CD8-positive, alpha-beta memory T cell (primary cell): ENCODE data around the gene BBS4. TPM values are rescaled to one million over a fixed set of nuclear protein-coding genes. Genes with fewer than 3 reads are reported as not detected.
"Not testable (repeated sequence)": the region's sequence is repeated elsewhere in the genome, so short reads cannot be mapped to it uniquely, and the experiment has no call there.

Experiments used
- CTCF ChIA-PET: fragments of 350-600 bp; sonication (Branson Sonifier 250); formaldehyde crosslinking; loops from one replicate; lab custom pipeline; 2021; ENCODE audit warnings: antibody characterized with exemption; lab: Charles Lee
- POLR2A ChIA-PET: fragments of 350-600 bp; sonication (Branson Sonifier 250); formaldehyde crosslinking; loops from one replicate; lab custom pipeline; 2021; ENCODE audit warnings: antibody characterized with exemption; lab: Charles Lee
- DNase-seq, 5 donors: peaks; one replicate each; pipeline versions ENCODE4 v3.0.0 to v3.0.0-alpha.2; 2020 to 2022; ENCODE audit warnings: mixed read lengths in 1 of 5
- H3K27ac ChIP-seq: one replicate; pipeline ENCODE4 v1.7.0; 2013; ENCODE audit warnings: low read depth, mild to moderate bottlenecking, low read length, moderate library complexity
- H3K27me3 ChIP-seq: 2 replicates; pipeline ENCODE4 v1.7.0; 2013; ENCODE audit warnings: low read length, mild to moderate bottlenecking; ENCODE audit not compliant: insufficient read depth, poor library complexity, severe bottlenecking
- H3K36me3 ChIP-seq: 2 replicates; pipeline ENCODE4 v1.7.0; 2013; ENCODE audit warnings: mild to moderate bottlenecking, low read length, moderate library complexity; ENCODE audit not compliant: insufficient read depth
- H3K4me1 ChIP-seq: 2 replicates; pipeline ENCODE4 v1.7.0; 2013; ENCODE audit warnings: mild to moderate bottlenecking, low read length, moderate library complexity; ENCODE audit not compliant: insufficient read depth
- H3K4me3 ChIP-seq: 2 replicates; pipeline ENCODE4 v1.7.0; 2013; ENCODE audit warnings: mild to moderate bottlenecking, low read length
- H3K9me3 ChIP-seq: 2 replicates; pipeline ENCODE4 v1.7.0; 2013; ENCODE audit warnings: mild to moderate bottlenecking, low read length
- H3K27ac Mint-ChIP-seq, 8 donors: one replicate each; pipeline ENCODE4 v1.8.0; 2020 to 2021; ENCODE audit warnings: mixed read lengths in 8 of 8, mild to moderate bottlenecking in 6 of 8, inconsistent platforms in 3 of 8, moderate library complexity in 3 of 8
- H3K27me3 Mint-ChIP-seq, 2 donors: one replicate each; pipeline ENCODE4 v1.8.0; 2020 to 2021; ENCODE audit warnings: mixed read lengths in 2 of 2, mild to moderate bottlenecking in 1 of 2, moderate library complexity in 1 of 2
- H3K36me3 Mint-ChIP-seq, 3 donors: one replicate each; pipeline ENCODE4 v1.8.0; 2020 to 2021; ENCODE audit warnings: mixed read lengths in 3 of 3, inconsistent platforms in 1 of 3, mild to moderate bottlenecking in 1 of 3
- H3K4me1 Mint-ChIP-seq, 3 donors: one replicate each; pipeline ENCODE4 v1.8.0; 2020 to 2021; ENCODE audit warnings: mixed read lengths in 3 of 3, inconsistent platforms in 1 of 3, mild to moderate bottlenecking in 1 of 3
- H3K4me3 Mint-ChIP-seq, 7 donors: one replicate each; pipeline ENCODE4 v1.8.0; 2020 to 2021; ENCODE audit warnings: mixed read lengths in 7 of 7, mild to moderate bottlenecking in 6 of 7, moderate library complexity in 4 of 7, inconsistent platforms in 2 of 7
- H3K9me3 Mint-ChIP-seq, 5 donors: one replicate each; pipeline ENCODE4 v1.8.0; 2020 to 2022; ENCODE audit warnings: mixed read lengths in 5 of 5, mild to moderate bottlenecking in 3 of 5, moderate library complexity in 2 of 5, inconsistent platforms in 1 of 5
- polyA plus RNA-seq: library from polyadenylated mRNA; unstranded; fragments of 300-500 nt; fragmentation: Illumina TruSeq; gene quantifications from one replicate; pipeline ENCODE4 v1.2.3, GENCODE V29; 2021
- total RNA-seq, 2 experiments: library from RNA; stranded (reverse); gene quantifications; one replicate each; pipeline ENCODE4 v1.2.3, GENCODE V29; 2021

BBS4 gene, protein sequence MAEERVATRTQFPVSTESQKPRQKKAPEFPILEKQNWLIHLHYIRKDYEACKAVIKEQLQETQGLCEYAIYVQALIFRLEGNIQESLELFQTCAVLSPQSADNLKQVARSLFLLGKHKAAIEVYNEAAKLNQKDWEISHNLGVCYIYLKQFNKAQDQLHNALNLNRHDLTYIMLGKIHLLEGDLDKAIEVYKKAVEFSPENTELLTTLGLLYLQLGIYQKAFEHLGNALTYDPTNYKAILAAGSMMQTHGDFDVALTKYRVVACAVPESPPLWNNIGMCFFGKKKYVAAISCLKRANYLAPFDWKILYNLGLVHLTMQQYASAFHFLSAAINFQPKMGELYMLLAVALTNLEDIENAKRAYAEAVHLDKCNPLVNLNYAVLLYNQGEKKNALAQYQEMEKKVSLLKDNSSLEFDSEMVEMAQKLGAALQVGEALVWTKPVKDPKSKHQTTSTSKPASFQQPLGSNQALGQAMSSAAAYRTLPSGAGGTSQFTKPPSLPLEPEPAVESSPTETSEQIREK
- total RNA-seq (10 to 100 TPM; 12.4 to 17.3 TPM), polyA plus RNA-seq (12.0 TPM)

DNA sequence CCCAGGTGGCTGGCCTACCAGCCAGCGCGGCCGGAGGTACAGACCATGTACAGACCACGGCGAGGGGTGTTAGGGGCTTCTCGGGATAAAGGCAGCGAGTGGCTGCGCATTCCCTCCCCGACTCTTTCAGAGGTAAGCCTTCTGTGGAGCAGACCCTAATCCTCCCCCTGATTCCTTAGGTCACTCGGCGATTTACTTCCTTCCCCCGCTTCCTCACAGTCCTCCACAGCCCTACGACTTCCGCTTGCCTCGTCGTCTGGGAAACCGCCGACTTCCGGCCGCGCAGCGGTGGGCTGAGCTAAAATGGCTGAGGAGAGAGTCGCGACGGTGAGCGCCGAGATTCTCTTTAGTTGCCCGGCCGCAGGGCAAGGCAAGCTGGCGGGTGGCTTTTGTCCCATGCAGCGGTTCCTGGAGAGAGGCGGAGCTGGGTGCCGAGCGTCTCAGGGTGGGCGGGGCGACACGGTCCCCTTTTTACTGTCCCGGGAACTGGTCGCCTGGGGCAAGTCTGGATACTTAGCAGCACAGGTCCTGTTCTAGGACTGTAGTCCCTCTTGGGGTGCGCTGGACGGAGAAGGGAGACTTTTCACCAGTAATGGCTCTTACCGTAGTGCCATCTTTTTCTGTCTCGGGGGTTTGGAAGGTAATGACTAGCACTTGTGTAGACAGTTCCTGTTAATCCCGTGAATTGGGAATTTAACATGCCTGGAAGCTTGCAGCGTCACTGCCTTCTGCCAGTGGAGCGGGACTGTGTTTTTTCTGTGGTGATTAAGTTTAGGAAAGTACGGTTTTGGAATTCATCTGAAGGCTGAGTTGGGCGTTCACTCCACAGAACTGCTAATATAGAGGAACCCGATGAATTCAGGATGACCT is at the start of gene BBS4, which contains the start of gene HIGD2B:
Gene BBS4 (plus strand): TSS at position 283 of the 870 bp plus-strand sequence. CDS start 21 bp downstream, at position 304.
Gene HIGD2B (minus strand): TSS at position 258 of the 870 bp plus-strand sequence. CDS start 9,808 bp downstream, outside the sequence.
- ChIA-PET CTCF (interaction anchor here (1.2 to 1.9 kb wide), 4 partner anchors 13 to 458 kb away, joined by 3 to 6 read pairs (median 5); no protein-coding TSS in a partner anchor), POLR2A (no interaction called here)
- Mint-ChIP-seq H3K4me1 (peaks cover 18 to 21% (median 21%) of the 10 kb centered on the region in 3 donors), H3K36me3 (peaks cover 0 to 11% (median 0%) of the 10 kb centered on the region in 3 donors), H3K9me3 (no peaks in the 10 kb centered on the region), H3K4me3 (peak within 1 kb of the TSS; percentile 94 to 99 (median 98)), H3K27ac (peak within 1 kb of the TSS; percentile 92 to 99 (median 97)), H3K27me3 (peaks cover 0 to 1% of the 10 kb centered on the region in 2 donors)
- H3K4me1 ChIP-seq, result peaks cover 12% of the 10 kb centered on the region
- no peaks in the 10 kb centered on the region for H3K36me3 ChIP-seq
- DNase-seq, result peak; percentile 73 to 91 (median 82)
- H3K27me3 ChIP-seq, result no peaks in the 10 kb centered on the region
- peak within 1 kb of the TSS; percentile 89 for H3K4me3 ChIP-seq
- no peaks in the 10 kb centered on the region for H3K9me3 ChIP-seq
- peak within 1 kb of the TSS; percentile 85 for H3K27ac ChIP-seq

- H3K9me3 Mint-ChIP-seq, CTCF ChIA-PET, H3K27ac Mint-ChIP-seq, H3K27me3 ChIP-seq, H3K9me3 ChIP-seq, H3K36me3 Mint-ChIP-seq, H3K36me3 ChIP-seq, H3K4me1 Mint-ChIP-seq, POLR2A ChIA-PET, H3K27me3 Mint-ChIP-seq, H3K4me3 ChIP-seq, H3K4me1 ChIP-seq, H3K27ac ChIP-seq: not testable (repeated sequence)
- H3K4me3 Mint-ChIP-seq, result peak overlapping the region in 4 of 7 donors; percentile 55 to 65 (median 62)
- DNase-seq, result peak; percentile 25 to 78 (median 53)
Measured at GRCh38 chr15:72636519-72637282, 49.3 kb upstream of the BBS4 start.

DNA sequence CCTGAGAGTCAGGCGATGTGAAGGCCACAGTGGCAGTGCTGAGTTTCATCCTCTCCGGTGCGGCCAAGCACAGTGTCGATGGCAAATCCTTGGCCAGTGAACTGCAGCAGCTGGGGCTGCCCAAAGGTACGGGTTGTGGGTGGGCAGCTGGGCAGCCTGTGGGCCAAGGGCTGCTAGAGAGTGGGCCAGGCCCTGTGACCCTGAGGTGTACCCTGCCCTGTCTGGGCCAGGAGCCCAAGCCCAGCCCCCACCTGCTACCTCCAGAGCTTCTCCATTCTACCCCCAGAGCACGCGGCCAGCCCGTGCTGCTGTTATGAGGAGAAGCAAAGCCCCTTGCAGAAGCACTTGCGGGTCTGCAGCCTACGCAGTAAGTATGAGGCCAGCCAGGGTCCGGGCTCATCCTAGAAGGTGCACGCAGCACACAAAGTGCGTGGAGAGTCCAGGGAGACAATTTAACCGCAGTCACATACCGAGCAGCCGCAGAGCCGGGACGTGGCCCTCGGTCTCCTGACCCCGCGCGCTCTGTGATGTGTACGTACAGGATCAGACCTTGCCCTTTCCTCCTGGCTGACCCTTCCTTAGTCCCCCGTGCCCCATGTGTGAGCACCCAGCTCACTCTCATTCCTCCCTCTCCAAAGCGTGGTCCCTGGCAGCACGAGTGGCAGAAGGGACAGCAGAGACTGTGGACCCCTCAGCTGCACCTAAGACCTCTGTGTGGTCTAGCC is 46.1 kb upstream of the BBS4 start:
- H3K36me3 Mint-ChIP-seq, H3K9me3 Mint-ChIP-seq, POLR2A ChIA-PET, H3K27ac ChIP-seq, H3K27ac Mint-ChIP-seq, H3K9me3 ChIP-seq, H3K4me1 ChIP-seq, H3K36me3 ChIP-seq, CTCF ChIA-PET, H3K27me3 ChIP-seq, H3K27me3 Mint-ChIP-seq, H3K4me3 Mint-ChIP-seq, H3K4me1 Mint-ChIP-seq, DNase-seq, H3K4me3 ChIP-seq: not testable (repeated sequence)

DNA sequence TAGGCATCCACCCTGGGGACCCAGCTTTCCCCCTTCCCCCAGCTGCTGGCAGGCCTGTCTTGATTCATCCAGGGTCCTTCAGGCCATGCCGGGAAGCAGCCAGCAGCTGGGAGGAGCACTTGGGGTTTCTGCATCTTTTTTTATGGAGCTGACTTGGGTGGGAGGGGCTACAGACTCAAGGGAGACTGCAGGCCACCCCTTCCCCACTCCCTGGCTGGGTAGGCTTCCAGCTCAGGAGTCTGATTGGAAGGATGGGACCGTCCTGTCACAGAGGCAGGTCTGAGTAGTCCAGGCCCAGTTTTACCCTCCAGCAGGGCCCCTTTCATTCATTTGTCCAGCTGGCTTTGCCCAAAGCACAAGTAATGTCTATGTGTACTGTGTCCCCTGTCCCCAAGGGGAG is 43.7 kb upstream of the BBS4 start:
- DNase-seq, POLR2A ChIA-PET: not testable (repeated sequence)

DNA sequence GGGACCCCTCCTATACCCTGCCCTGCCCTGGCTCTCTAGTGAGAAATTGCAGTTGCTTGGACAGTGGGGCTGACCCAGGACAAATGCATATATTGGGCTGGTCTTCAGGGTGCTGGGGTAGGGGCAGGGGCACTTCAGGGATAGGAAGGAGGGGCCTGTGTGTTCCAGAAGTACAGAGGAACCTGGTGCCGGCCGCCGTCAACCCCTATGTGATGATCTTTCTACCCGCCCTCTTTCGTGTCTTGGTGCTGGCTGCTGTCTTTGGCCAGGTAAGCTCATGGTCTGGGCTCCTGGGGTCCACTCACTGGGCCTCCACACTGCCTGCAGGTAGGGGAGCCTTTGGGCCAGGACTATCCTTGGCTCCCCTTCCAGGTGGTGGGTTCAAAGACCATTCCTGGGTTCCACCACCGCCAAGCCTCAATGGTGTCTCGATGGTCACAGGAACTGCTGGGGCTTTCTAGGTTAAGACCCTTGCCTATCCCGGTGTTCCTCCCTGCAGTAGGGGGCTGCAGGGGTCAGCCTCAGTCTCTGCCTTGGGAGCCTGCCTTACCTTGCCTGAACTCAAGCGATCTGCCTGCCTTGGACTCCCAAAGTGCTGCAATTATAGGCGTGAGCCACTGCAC is 37.3 kb upstream of the BBS4 start:
- CTCF ChIA-PET, H3K4me1 Mint-ChIP-seq, H3K27ac ChIP-seq, H3K27me3 Mint-ChIP-seq, H3K27ac Mint-ChIP-seq, DNase-seq, POLR2A ChIA-PET, H3K4me3 ChIP-seq, H3K36me3 Mint-ChIP-seq, H3K4me3 Mint-ChIP-seq, H3K27me3 ChIP-seq, H3K36me3 ChIP-seq, H3K4me1 ChIP-seq, H3K9me3 ChIP-seq, H3K9me3 Mint-ChIP-seq: not testable (repeated sequence)

More for the DNA sequence above, 43.7 kb upstream of the BBS4 start:
- H3K36me3 ChIP-seq, H3K4me3 Mint-ChIP-seq, H3K27me3 ChIP-seq, H3K4me1 Mint-ChIP-seq, H3K27ac ChIP-seq, H3K9me3 ChIP-seq, H3K9me3 Mint-ChIP-seq, H3K4me3 ChIP-seq, H3K27ac Mint-ChIP-seq, H3K27me3 Mint-ChIP-seq, H3K36me3 Mint-ChIP-seq, CTCF ChIA-PET, H3K4me1 ChIP-seq: not testable (repeated sequence)

GRCh38 chr15:72654397-72654796 is 31.6 kb upstream of the BBS4 start, which contains the start of gene GOLGA6B:
Gene GOLGA6B (plus strand): TSS chr15:72654697. CDS start chr15:72654738, 41 bp downstream.
- DNase-seq, H3K27ac Mint-ChIP-seq, H3K27ac ChIP-seq, H3K9me3 Mint-ChIP-seq, POLR2A ChIA-PET, H3K36me3 ChIP-seq, H3K36me3 Mint-ChIP-seq, H3K27me3 Mint-ChIP-seq, H3K4me3 ChIP-seq, H3K4me1 Mint-ChIP-seq, H3K27me3 ChIP-seq, H3K4me1 ChIP-seq, H3K4me3 Mint-ChIP-seq, H3K9me3 ChIP-seq, CTCF ChIA-PET: not testable (repeated sequence)

- DNase-seq, CTCF ChIA-PET, H3K36me3 Mint-ChIP-seq, H3K4me3 Mint-ChIP-seq, H3K4me1 ChIP-seq, POLR2A ChIA-PET, H3K9me3 ChIP-seq, H3K4me3 ChIP-seq, H3K27ac Mint-ChIP-seq, H3K27ac ChIP-seq, H3K9me3 Mint-ChIP-seq, H3K27me3 Mint-ChIP-seq, H3K4me1 Mint-ChIP-seq, H3K27me3 ChIP-seq, H3K36me3 ChIP-seq: not testable (repeated sequence)
Measured at GRCh38 chr15:72656014-72656413, 30.0 kb upstream of the BBS4 start.
